ENCODE data around the gene THNSL1.

Gene THNSL1

DNA sequence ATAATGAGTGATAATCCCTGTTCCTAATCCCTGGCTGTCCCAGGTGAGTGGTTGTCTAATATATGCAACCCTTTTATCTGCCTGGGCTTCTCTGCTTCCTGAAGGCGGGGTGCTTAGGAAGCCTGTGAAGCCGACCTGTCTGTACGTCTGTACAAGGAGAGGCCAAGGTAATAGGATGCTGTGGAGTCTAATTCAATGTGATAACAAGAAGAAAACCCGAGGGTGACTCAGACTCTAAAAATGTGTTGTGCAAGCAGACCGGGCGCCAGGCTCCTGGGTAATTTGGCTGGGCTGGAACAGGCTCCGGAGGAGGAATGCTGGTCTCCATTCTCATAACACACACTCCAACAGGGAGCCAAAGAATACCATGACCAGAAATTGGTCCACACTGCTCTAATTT lies 43.6 kb downstream of the THNSL1 start:
- Histone ChIP-seq H3K27ac (ENCODE audit: low read length) (no peak overlapping the region), H3K79me2 (ENCODE audit: low read length) (no peaks in the 10 kb centered on the region), H3K27me3 (ENCODE audit: low read depth, low read length) (no peaks in the 10 kb centered on the region), H3K36me3 (replicated peaks; ENCODE audit: low read depth, low read length) (no peaks in the 10 kb centered on the region), H3K9me3 (ENCODE audit: insufficient read depth, low read length) (no peaks in the 10 kb centered on the region), H3K4me1 (ENCODE audit: low read length) (no peaks in the 10 kb centered on the region), H3K9ac (ENCODE audit: low read length) (no peak overlapping the region), H3K4me2 (ENCODE audit: low read length) (no peak overlapping the region), H2AFZ (ENCODE audit: low read depth, low read length) (no peak overlapping the region), H3K4me3 (ENCODE audit: low read length) (no peak overlapping the region), H4K20me1 (ENCODE audit: insufficient read depth, low read length) (no peaks in the 10 kb centered on the region)
- no peak for TF ChIP-seq EZH2phosphoT487 (IDR thresholded peaks at IDR 0.05; ENCODE audit: low read depth)
- TF ChIP-seq, protein P1, sequence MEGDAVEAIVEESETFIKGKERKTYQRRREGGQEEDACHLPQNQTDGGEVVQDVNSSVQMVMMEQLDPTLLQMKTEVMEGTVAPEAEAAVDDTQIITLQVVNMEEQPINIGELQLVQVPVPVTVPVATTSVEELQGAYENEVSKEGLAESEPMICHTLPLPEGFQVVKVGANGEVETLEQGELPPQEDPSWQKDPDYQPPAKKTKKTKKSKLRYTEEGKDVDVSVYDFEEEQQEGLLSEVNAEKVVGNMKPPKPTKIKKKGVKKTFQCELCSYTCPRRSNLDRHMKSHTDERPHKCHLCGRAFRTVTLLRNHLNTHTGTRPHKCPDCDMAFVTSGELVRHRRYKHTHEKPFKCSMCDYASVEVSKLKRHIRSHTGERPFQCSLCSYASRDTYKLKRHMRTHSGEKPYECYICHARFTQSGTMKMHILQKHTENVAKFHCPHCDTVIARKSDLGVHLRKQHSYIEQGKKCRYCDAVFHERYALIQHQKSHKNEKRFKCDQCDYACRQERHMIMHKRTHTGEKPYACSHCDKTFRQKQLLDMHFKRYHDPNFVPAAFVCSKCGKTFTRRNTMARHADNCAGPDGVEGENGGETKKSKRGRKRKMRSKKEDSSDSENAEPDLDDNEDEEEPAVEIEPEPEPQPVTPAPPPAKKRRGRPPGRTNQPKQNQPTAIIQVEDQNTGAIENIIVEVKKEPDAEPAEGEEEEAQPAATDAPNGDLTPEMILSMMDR (IDR thresholded peaks at IDR 0.05; ENCODE audit: low read depth, low read length) = no peak

DNA sequence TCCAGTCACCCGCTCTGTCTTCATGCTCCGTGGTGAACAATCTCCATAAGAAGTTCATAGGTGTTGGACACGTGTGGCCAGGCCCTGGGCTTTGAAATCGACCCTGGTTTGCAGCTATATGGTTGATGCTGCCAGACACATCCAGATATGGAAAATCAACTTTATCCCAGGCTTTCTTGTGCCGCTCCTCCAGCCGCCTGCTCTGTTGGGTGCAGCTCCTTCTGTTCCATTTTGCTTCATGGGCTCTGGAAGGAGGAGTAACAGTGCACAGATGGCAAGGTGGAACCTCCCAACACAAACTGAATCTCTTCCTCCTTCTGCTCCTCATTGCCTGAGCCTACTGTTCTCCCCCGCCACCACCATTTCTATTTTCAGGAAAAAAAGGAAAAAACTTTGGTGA lies 44.7 kb downstream of the THNSL1 start:
- Histone ChIP-seq H3K9me3 (ENCODE audit: insufficient read depth, low read length) (no peaks in the 10 kb centered on the region), H3K27me3 (ENCODE audit: low read depth, low read length) (no peaks in the 10 kb centered on the region), H3K4me3 (ENCODE audit: low read length) (no peak overlapping the region), H3K36me3 (replicated peaks; ENCODE audit: low read depth, low read length) (no peaks in the 10 kb centered on the region), H3K9ac (ENCODE audit: low read length) (no peak overlapping the region), H3K27ac (ENCODE audit: low read length) (no peak overlapping the region), H3K4me1 (ENCODE audit: low read length) (no peaks in the 10 kb centered on the region), H3K79me2 (ENCODE audit: low read length) (no peaks in the 10 kb centered on the region), H2AFZ (ENCODE audit: low read depth, low read length) (no peak overlapping the region), H3K4me2 (ENCODE audit: low read length) (no peak overlapping the region), H4K20me1 (ENCODE audit: insufficient read depth, low read length) (no peaks in the 10 kb centered on the region)
- TF ChIP-seq, protein P1 (IDR thresholded peaks at IDR 0.05; ENCODE audit: low read depth, low read length) = no peak
- no peak for TF ChIP-seq EZH2phosphoT487 (IDR thresholded peaks at IDR 0.05; ENCODE audit: low read depth)

DNA sequence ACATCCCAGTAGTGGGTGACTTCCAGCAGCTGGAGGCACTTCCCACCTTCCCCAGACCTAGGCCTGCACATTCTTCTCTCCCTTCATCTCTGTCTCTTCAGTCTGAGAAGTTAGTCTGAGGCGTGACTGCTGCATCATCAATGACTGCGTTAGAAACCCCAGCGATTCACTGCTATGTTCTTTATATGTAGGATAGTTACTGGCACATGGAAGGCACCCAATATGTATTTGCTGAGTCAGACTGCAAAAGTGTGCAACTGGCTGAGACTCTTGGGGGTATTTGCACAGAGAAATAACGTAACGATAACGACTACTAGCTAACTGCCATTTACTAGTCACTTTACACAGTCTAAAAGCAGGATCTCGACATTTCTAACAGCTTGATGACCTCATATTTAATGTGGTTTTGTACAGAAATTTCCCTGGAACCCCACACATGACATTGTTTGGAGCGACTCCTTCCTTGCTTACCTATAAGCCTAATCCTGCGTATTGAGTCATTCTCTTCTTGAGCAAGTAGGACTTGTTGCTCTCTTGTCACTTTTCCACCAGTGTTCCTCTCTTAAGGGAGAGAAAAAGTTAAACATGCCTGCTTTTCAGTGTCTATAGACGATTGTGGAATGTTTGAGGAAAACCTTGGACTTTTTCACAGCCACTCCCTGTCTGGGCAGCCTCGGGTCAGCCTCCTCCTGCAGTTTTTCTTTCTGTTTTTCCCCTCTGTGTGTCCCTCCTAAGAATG lies 45.5 kb downstream of the THNSL1 start:
- Histone ChIP-seq H2AFZ (ENCODE audit: low read depth, low read length) (no peak overlapping the region), H3K9ac (ENCODE audit: low read length) (no peak overlapping the region), H3K4me3 (ENCODE audit: low read length) (no peak overlapping the region), H3K4me1 (ENCODE audit: low read length) (no peaks in the 10 kb centered on the region), H3K27ac (ENCODE audit: low read length) (no peak overlapping the region), H4K20me1 (ENCODE audit: insufficient read depth, low read length) (no peaks in the 10 kb centered on the region), H3K4me2 (ENCODE audit: low read length) (no peak overlapping the region), H3K36me3 (replicated peaks; ENCODE audit: low read depth, low read length) (no peaks in the 10 kb centered on the region), H3K79me2 (ENCODE audit: low read length) (no peaks in the 10 kb centered on the region), H3K27me3 (ENCODE audit: low read depth, low read length) (no peaks in the 10 kb centered on the region), H3K9me3 (ENCODE audit: insufficient read depth, low read length) (no peaks in the 10 kb centered on the region)
- no peak for TF ChIP-seq EZH2phosphoT487 (IDR thresholded peaks at IDR 0.05; ENCODE audit: low read depth)
- TF ChIP-seq, protein P1 (IDR thresholded peaks at IDR 0.05; ENCODE audit: low read depth, low read length) = no peak

DNA sequence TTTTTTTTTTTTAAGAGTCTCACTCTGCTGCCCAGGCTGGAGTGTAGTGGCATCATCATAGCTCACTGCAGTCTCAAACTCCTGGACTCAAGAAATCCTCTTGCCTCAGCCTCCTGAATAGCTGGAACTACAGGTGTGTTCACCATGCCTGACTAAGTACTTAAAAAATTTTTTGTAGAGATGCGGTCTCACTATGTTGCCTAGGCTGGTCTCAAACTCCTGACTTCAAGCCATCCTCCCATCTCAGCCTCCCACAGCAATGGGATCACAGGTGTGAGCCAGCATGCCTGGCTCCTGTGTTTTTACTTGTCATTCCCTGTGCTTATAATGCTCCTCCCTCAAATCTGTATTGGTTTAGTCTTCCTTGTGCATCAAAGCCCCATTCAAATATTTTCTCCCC lies 46.7 kb downstream of the THNSL1 start:
- Histone ChIP-seq H2AFZ (ENCODE audit: low read depth, low read length) (no peak overlapping the region), H4K20me1 (ENCODE audit: insufficient read depth, low read length) (no peaks in the 10 kb centered on the region), H3K36me3 (replicated peaks; ENCODE audit: low read depth, low read length) (no peaks in the 10 kb centered on the region), H3K4me3 (ENCODE audit: low read length) (no peak overlapping the region), H3K4me2 (ENCODE audit: low read length) (no peak overlapping the region), H3K9ac (ENCODE audit: low read length) (no peak overlapping the region), H3K4me1 (ENCODE audit: low read length) (no peaks in the 10 kb centered on the region), H3K27ac (ENCODE audit: low read length) (no peak overlapping the region), H3K9me3 (ENCODE audit: insufficient read depth, low read length) (no peaks in the 10 kb centered on the region), H3K27me3 (ENCODE audit: low read depth, low read length) (no peaks in the 10 kb centered on the region), H3K79me2 (ENCODE audit: low read length) (no peaks in the 10 kb centered on the region)
- TF ChIP-seq, protein P1 (IDR thresholded peaks at IDR 0.05; ENCODE audit: low read depth, low read length) = no peak
- no peak for TF ChIP-seq EZH2phosphoT487 (IDR thresholded peaks at IDR 0.05; ENCODE audit: low read depth)

Measured in OCI-LY3 (cell line).